ENCODE data around the gene PHLDB2. TPM values are rescaled to one million over a fixed set of nuclear protein-coding genes. Genes with fewer than 3 reads are reported as not detected.

The PHLDB2 gene
- total and polyA plus RNA-seq, 2 of the 8 experiments (the other 6 are each of a cell fraction or from before 2014, with no cell fraction given), result 5.8 to 22.6 TPM

DNA sequence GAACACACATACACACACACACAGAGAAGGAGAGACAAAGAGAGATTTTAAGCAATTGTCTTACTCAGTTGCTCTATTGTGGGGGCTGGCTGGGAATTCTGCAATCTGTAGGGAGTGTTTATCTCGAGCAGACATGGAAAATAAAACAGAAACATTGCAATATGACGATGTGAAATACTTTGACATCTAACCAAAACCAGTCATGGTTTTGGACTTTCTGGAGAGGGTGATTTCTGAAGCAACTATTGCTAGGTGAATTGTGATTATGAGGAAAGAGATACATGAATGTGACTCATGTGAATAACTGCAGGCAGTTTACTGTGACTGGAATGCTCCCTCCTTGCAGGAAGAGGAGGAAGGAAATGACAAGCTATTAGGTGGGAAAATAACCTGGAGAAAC is 12.3 kb upstream of the PHLDB2 start:
- no peak overlapping the region for H3K56ac ChIP-seq (replicated peaks; ENCODE audit: insufficient read length, low read depth, low read length)
- no peaks in the 10 kb centered on the region for H3K27me3 ChIP-seq (replicated peaks in 1 of 4; ENCODE audit: control insufficient read depth in 3 of 4, extremely low read depth in 1 of 4, insufficient read depth in 3 of 4, low read length in 3 of 4)
- no peak overlapping the region for H2AK5ac ChIP-seq (ENCODE audit: low read depth, low read length)
- no peak overlapping the region for H3K4me3 ChIP-seq (ENCODE audit: extremely low read depth in 1 of 4, insufficient read depth in 2 of 4, low read depth in 3 of 4, low read length in 4 of 4)
- H4K5ac ChIP-seq (ENCODE audit: insufficient read length, low read depth, low read length), result no peak overlapping the region
- ChIA-PET CTCF (ENCODE audit: partially characterized antibody) (interaction anchor here (2.1 kb wide), 1 partner anchor 12 kb away, joined by 4 read pairs; no protein-coding TSS in a partner anchor), POLR2A (ENCODE audit: partially characterized antibody) (interaction anchor here (0.5 to 1.0 kb wide), 2 partner anchors 19 to 103 kb away, joined by 4 to 5 read pairs; no protein-coding TSS in a partner anchor)
- no peak overlapping the region for H3K23ac ChIP-seq (ENCODE audit: insufficient read length)
- H3K36me3 ChIP-seq (ENCODE audit: control insufficient read depth in 2 of 4, insufficient read depth in 4 of 4, low read length in 3 of 4), result no peaks in the 10 kb centered on the region
- FAIRE-seq (no peak), DNase-seq (ENCODE audit: low read depth in 1 of 2, low spot score in 2 of 2) (no peak)
- H3K9me3 ChIP-seq (ENCODE audit: insufficient read depth in 2 of 2, low read depth in 1 of 2, low read length in 1 of 2), result no peaks in the 10 kb centered on the region
- H3K79me1 ChIP-seq (ENCODE audit: low read depth, low read length), result no peaks in the 10 kb centered on the region
- WGBS, 2 experiments (ENCODE audit: extremely low coverage in 1 of 2, insufficient coverage in 1 of 2, insufficient read length in 1 of 2, insufficient replicate concordance in 2 of 2, low coverage in 1 of 2, low lambda C conversion rate in 2 of 2, missing lambda C conversion rate in 1 of 2), result 87% methylated on average over 2 of the region's 2 CpGs; no CpG with 5 or more reads in 1 of the 2 experiments
- H2AFZ ChIP-seq (ENCODE audit: low read length), result no peak overlapping the region
- H3K23me2 ChIP-seq (ENCODE audit: low read depth, low read length), result no peaks in the 10 kb centered on the region
- no peak overlapping the region for H3K4ac ChIP-seq (replicated peaks; ENCODE audit: insufficient read length, low read depth, low read length)
- no peak overlapping the region for H3K9ac ChIP-seq (replicated peaks in 1 of 4; ENCODE audit: extremely low read depth in 1 of 4, low read depth in 3 of 4, low read length in 3 of 4)
- H4K8ac ChIP-seq (ENCODE audit: extremely low read depth, insufficient read depth, low read length), result no peak overlapping the region
- no peak overlapping the region for H2BK120ac ChIP-seq (replicated peaks; ENCODE audit: low read depth, low read length)
- H4K20me1 ChIP-seq (replicated peaks in 1 of 2; ENCODE audit: control insufficient read depth in 1 of 2, insufficient read depth in 2 of 2, low read length in 2 of 2), result no peaks in the 10 kb centered on the region
- H2BK5ac ChIP-seq (ENCODE audit: low read depth, low read length), result no peak overlapping the region
- no peak overlapping the region for H3K18ac ChIP-seq (ENCODE audit: extremely low read depth, low read length)
- H3K4me2 ChIP-seq (ENCODE audit: insufficient read depth in 1 of 2, low read depth in 2 of 2, low read length in 2 of 2), result no peak overlapping the region
- no peaks in the 10 kb centered on the region for H3K4me1 ChIP-seq (replicated peaks in 1 of 4; ENCODE audit: control insufficient read depth in 3 of 4, insufficient read depth in 4 of 4, low read length in 3 of 4)
- TF ChIP-seq TBP (IDR thresholded peaks at IDR 0.05; ENCODE audit: low read depth, low read length), result no peak
- no peak for TF ChIP-seq FOSL1 (IDR thresholded peaks at IDR 0.05; ENCODE audit: insufficient read depth, low read depth, low read length)
- TF ChIP-seq NRF1 (IDR thresholded peaks at IDR 0.05; ENCODE audit: low read depth, low read length), result no peak
- no peak for TF ChIP-seq KDM4A (IDR thresholded peaks at IDR 0.05; ENCODE audit: low read depth, low read length, severe bottlenecking)
- no peak for TF ChIP-seq SIX5 (IDR thresholded peaks at IDR 0.05; ENCODE audit: low read depth, low read length)
- no peak for TF ChIP-seq RFX5 (IDR thresholded peaks at IDR 0.05; ENCODE audit: borderline replicate concordance, low read depth, low read length)
- no peak for TF ChIP-seq CBX8 (IDR thresholded peaks at IDR 0.05; ENCODE audit: borderline replicate concordance, low read depth, low read length)
- no peak for TF ChIP-seq KDM5A (IDR thresholded peaks at IDR 0.05; ENCODE audit: low read length)
- no peak for TF ChIP-seq SUZ12 (IDR thresholded peaks at IDR 0.05; ENCODE audit: low read length)
- no peak for TF ChIP-seq POU5F1 (IDR thresholded peaks at IDR 0.05; ENCODE audit: low read depth, low read length)
- TF ChIP-seq SRF (IDR thresholded peaks at IDR 0.05; ENCODE audit: low read depth, low read length), result no peak
- H4K91ac ChIP-seq (replicated peaks; ENCODE audit: insufficient read length, low read length), result no peak overlapping the region
- H3K27ac ChIP-seq (ENCODE audit: low read depth, low read length), result no peak overlapping the region
- H2BK20ac ChIP-seq (ENCODE audit: low read length), result no peak overlapping the region
- no peak overlapping the region for H2BK12ac ChIP-seq (ENCODE audit: low read depth, low read length)
- H3K79me2 ChIP-seq (ENCODE audit: control insufficient read depth in 1 of 2, insufficient read depth in 2 of 2, low read length in 2 of 2), result no peaks in the 10 kb centered on the region
- H3K14ac ChIP-seq (ENCODE audit: insufficient read length), result no peak overlapping the region
- H2BK15ac ChIP-seq (ENCODE audit: low read length), result no peak overlapping the region

Measured in H1 (cell line).